CD14-positive monocyte (primary cell): ENCODE measurements around the gene GLCE. TPM values are rescaled to one million over a fixed set of nuclear protein-coding genes. Genes with fewer than 3 reads are reported as not detected.
"Not testable (repeated sequence)": the region's sequence is repeated elsewhere in the genome, so short reads cannot be mapped to it uniquely, and the experiment has no call there.

ENCODE experiments used
- DNase-seq, 3 donors: peaks; one replicate each; pipeline ENCODE4 v3.0.0-alpha.2; 2011 to 2022
- H2AFZ ChIP-seq: 2 replicates; pipeline ENCODE4 v1.6.0; 2012; ENCODE audit warnings: mild to moderate bottlenecking, low read depth, low read length, inconsistent platforms; ENCODE audit not compliant: insufficient read depth, poor library complexity, severe bottlenecking
- H3K27ac ChIP-seq, 2 donors: 1 replicate in 1 of 2; 2 replicates in 1 of 2; pipeline ENCODE4 v1.5.1; 2012 to 2013; ENCODE audit warnings: low read length in 2 of 2, control low read depth in 1 of 2, inconsistent platforms in 1 of 2, low read depth in 1 of 2, mild to moderate bottlenecking in 1 of 2
- H3K27me3 ChIP-seq, 2 donors: one replicate each; pipeline versions ENCODE4 v1.6.0 to v1.6.1; 2011 to 2013; ENCODE audit warnings: low read length in 2 of 2; ENCODE audit not compliant: control insufficient read depth in 2 of 2, insufficient read depth in 2 of 2
- H3K36me3 ChIP-seq, 2 donors: replicated peaks in 1 of 2; 1 replicate in 1 of 2; 2 replicates in 1 of 2; pipeline versions ENCODE4 v1.5.1 to v1.6.1; 2012 to 2013; ENCODE audit warnings: low read length in 2 of 2, control low read depth in 1 of 2, inconsistent platforms in 1 of 2, mild to moderate bottlenecking in 1 of 2; ENCODE audit not compliant: insufficient read depth in 2 of 2, control insufficient read depth in 1 of 2
- H3K4me1 ChIP-seq, 2 donors: 1 replicate in 1 of 2; 2 replicates in 1 of 2; pipeline versions ENCODE4 v1.5.1 to v1.6.1; 2012 to 2013; ENCODE audit warnings: low read length in 2 of 2, control low read depth in 1 of 2, inconsistent platforms in 1 of 2, mild to moderate bottlenecking in 1 of 2, moderate library complexity in 1 of 2; ENCODE audit not compliant: insufficient read depth in 2 of 2, control insufficient read depth in 1 of 2
- H3K4me2 ChIP-seq: replicated peaks from 2 replicates; pipeline ENCODE3; 2012; ENCODE audit warnings: low read length, moderate library complexity, mild to moderate bottlenecking; ENCODE audit not compliant: poor library complexity, severe bottlenecking; ENCODE audit errors: extremely low read depth
- H3K4me3 ChIP-seq, 3 experiments: fragments of 200-600 bp in 1 of 3; sonication (generic) in 1 of 3; replicated peaks in 1 of 3; 1 replicate in 2 of 3; 2 replicates in 1 of 3; pipeline ENCODE4 v1.5.1; 2011 to 2013; ENCODE audit warnings: low read length in 3 of 3, mild to moderate bottlenecking in 3 of 3, control low read depth in 2 of 3, low read depth in 2 of 3, inconsistent platforms in 1 of 3, moderate library complexity in 1 of 3
- H3K79me2 ChIP-seq: 2 replicates; pipeline ENCODE4 v1.6.0; 2012; ENCODE audit warnings: mild to moderate bottlenecking, control low read depth, inconsistent platforms, low read length, moderate library complexity; ENCODE audit not compliant: insufficient read depth
- H3K9ac ChIP-seq: 2 replicates; pipeline ENCODE4 v1.6.0; 2017; ENCODE audit warnings: low read length, mild to moderate bottlenecking; ENCODE audit not compliant: insufficient read depth, poor library complexity, severe bottlenecking
- H3K9me3 ChIP-seq, 2 donors: replicated peaks in 1 of 2; 1 replicate in 1 of 2; 2 replicates in 1 of 2; pipeline versions ENCODE4 v1.5.1 to v1.6.1; 2012 to 2013; ENCODE audit warnings: low read length in 2 of 2, control low read depth in 1 of 2; ENCODE audit not compliant: control insufficient read depth in 1 of 2, insufficient read depth in 1 of 2
- H4K20me1 ChIP-seq: 2 replicates; pipeline ENCODE4 v1.6.0; 2012; ENCODE audit warnings: mild to moderate bottlenecking, low read length, control low read depth, moderate library complexity; ENCODE audit not compliant: insufficient read depth
- H3K27ac Mint-ChIP-seq, 7 donors: one replicate each; pipeline ENCODE4 v1.8.0; 2020; ENCODE audit warnings: mild to moderate bottlenecking in 7 of 7, mixed read lengths in 7 of 7, moderate library complexity in 6 of 7, inconsistent platforms in 2 of 7
- H3K27me3 Mint-ChIP-seq, 3 donors: one replicate each; pipeline ENCODE4 v1.8.0; 2021 to 2022; ENCODE audit warnings: low read depth in 3 of 3, mild to moderate bottlenecking in 3 of 3, mixed read lengths in 3 of 3, moderate library complexity in 3 of 3, inconsistent platforms in 1 of 3
- H3K36me3 Mint-ChIP-seq, 2 donors: one replicate each; pipeline ENCODE4 v1.8.0; 2020; ENCODE audit warnings: mixed read lengths in 2 of 2, inconsistent platforms in 1 of 2, mild to moderate bottlenecking in 1 of 2
- H3K4me1 Mint-ChIP-seq: one replicate; pipeline ENCODE4 v1.8.0; 2020; ENCODE audit warnings: mild to moderate bottlenecking, mixed read lengths
- H3K4me3 Mint-ChIP-seq, 2 donors: one replicate each; pipeline ENCODE4 v1.8.0; 2020; ENCODE audit warnings: mild to moderate bottlenecking in 2 of 2, mixed read lengths in 2 of 2, moderate library complexity in 1 of 2
- H3K9me3 Mint-ChIP-seq, 7 donors: one replicate each; pipeline ENCODE4 v1.8.0; 2020 to 2022; ENCODE audit warnings: mixed read lengths in 7 of 7, mild to moderate bottlenecking in 6 of 7, moderate library complexity in 6 of 7, inconsistent platforms in 2 of 7
- WGBS: methylation state at CpG from one replicate; pipeline ENCODE4 v1.1.5; 2013; ENCODE audit warnings: missing lambda C conversion rate; ENCODE audit not compliant: insufficient coverage; 5-methylcytosine and 5-hydroxymethylcytosine counted together
- intact Hi-C, 2 donors: fragments of 100-400 bp; cut with micrococcal nuclease; formaldehyde crosslinking; loops; one replicate each; pipeline versions ENCODE4 v1.15.0 to v1.15.1; 2023
- polyA plus RNA-seq, 3 donors: library from polyadenylated mRNA; depleted of rRNA in 1 of 3; unstranded in 2 of 3; stranded (reverse) in 1 of 3; fragments of 300-500 nt in 2 of 3; fragments of >200 nt in 1 of 3; fragmentation: Illumina TruSeq in 2 of 3; gene quantifications; 1 replicate in 2 of 3; 2 replicates in 1 of 3; pipeline ENCODE4 v1.2.3, GENCODE V29; 2012 to 2021
- TF ChIP-seq, protein P1 (sequence below): fragments of 200-600 bp; IDR thresholded peaks from one replicate; pipeline ENCODE4 v1.8.0; 2022; ENCODE audit warnings: antibody characterized with exemption, mild to moderate bottlenecking

The GLCE gene
- polyA plus RNA-seq, 3 donors: 11.0 to 24.3 (median 24.0) TPM

DNA sequence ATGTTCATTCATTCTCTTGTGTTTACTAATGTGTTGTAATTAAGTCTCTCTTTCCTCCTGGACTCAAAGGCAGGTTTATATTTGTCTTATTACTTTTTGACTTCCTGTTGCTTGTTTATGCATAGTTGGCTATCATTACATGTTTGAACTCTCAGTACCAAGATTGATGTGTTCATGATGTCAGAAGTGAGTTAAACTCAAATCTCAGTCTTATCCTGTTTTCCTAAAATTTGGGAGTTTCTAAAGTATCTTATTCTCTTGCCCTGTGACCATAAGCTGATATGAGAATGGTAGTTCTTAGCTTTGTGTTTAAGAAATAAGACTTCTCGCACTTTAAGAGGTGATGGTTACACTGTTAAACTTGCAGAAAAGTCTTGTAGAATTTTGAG lies 5.2 kb downstream of the GLCE start:
- H2AFZ ChIP-seq: no peak overlapping the region
- H3K9ac ChIP-seq: no peak overlapping the region
- Mint-ChIP-seq H3K27ac (no peak overlapping the region), H3K36me3 (peaks cover 0 to 3% of the 10 kb centered on the region in 2 donors), H3K27me3 (peaks cover 4 to 15% (median 10%) of the 10 kb centered on the region in 3 donors), H3K9me3 (peaks cover 0 to 1% (median 0%) of the 10 kb centered on the region in 7 donors), H3K4me3 (no peak overlapping the region), H3K4me1 (peaks cover 37% of the 10 kb centered on the region)
- DNase-seq: no peak
- H3K4me2 ChIP-seq: no peak overlapping the region
- WGBS: no CpG with 5 or more reads among the region's 1 CpG
- H3K9me3 ChIP-seq: no peaks in the 10 kb centered on the region
- TF ChIP-seq, protein P1, sequence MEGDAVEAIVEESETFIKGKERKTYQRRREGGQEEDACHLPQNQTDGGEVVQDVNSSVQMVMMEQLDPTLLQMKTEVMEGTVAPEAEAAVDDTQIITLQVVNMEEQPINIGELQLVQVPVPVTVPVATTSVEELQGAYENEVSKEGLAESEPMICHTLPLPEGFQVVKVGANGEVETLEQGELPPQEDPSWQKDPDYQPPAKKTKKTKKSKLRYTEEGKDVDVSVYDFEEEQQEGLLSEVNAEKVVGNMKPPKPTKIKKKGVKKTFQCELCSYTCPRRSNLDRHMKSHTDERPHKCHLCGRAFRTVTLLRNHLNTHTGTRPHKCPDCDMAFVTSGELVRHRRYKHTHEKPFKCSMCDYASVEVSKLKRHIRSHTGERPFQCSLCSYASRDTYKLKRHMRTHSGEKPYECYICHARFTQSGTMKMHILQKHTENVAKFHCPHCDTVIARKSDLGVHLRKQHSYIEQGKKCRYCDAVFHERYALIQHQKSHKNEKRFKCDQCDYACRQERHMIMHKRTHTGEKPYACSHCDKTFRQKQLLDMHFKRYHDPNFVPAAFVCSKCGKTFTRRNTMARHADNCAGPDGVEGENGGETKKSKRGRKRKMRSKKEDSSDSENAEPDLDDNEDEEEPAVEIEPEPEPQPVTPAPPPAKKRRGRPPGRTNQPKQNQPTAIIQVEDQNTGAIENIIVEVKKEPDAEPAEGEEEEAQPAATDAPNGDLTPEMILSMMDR: no peak
- H3K79me2 ChIP-seq: peaks cover 55% of the 10 kb centered on the region
- peaks cover 27 to 30% of the 10 kb centered on the region in 2 donors for H3K4me1 ChIP-seq
- H3K27ac ChIP-seq: no peak overlapping the region
- H3K4me3 ChIP-seq: no peak overlapping the region
- H3K36me3 ChIP-seq: no peaks in the 10 kb centered on the region
- peaks cover 0 to 8% of the 10 kb centered on the region in 2 donors for H3K27me3 ChIP-seq
- H4K20me1 ChIP-seq: peaks cover 38% of the 10 kb centered on the region
- intact Hi-C loops: no loop called here

DNA sequence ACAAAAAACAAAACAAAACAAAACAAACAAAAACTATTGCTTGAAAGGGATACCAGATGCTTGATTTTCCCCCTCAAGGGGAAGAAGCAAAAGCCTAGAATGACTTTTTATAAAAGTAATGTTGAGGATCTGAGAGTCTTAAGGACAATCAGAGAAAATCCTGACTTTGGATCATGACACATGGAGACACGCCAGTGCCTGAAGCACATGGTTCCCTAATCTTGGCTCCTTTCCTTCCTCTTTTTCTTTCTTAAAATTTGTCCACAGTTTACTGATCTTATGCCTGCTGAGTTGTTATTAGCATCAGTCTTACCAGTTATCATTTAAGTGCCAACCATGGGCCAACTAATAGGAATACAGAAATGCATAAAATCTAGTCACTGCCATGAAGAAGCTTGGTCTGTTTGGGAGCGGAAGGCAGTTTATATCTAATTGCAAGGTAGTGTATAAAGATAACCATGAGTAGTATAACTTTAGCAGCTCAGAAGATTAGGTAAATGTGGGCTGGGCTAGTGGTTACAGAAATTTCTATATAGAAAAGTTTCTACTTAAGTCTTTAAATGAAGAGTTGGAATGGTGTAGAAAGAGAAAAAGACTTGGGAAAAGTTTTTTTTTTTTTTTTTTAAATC lies 6.9 kb downstream of the GLCE start:
- Mint-ChIP-seq H3K4me1 (peaks cover 24% of the 10 kb centered on the region), H3K36me3 (peaks cover 0 to 3% of the 10 kb centered on the region in 2 donors), H3K27me3 (peaks cover 0 to 2% (median 0%) of the 10 kb centered on the region in 3 donors), H3K9me3 (no peaks in the 10 kb centered on the region), H3K4me3 (no peak overlapping the region), H3K27ac (peak overlapping the region in 4 of 7 donors; percentile 9 to 76 (median 48))
- WGBS: no CpG with 5 or more reads among the region's 2 CpGs
- intact Hi-C loops: no loop called here
- Histone ChIP-seq H3K27ac (no peak overlapping the region), H3K79me2 (peaks cover 47% of the 10 kb centered on the region), H4K20me1 (peaks cover 29% of the 10 kb centered on the region), H3K36me3 (no peaks in the 10 kb centered on the region), H3K4me1 (peaks cover 19 to 21% of the 10 kb centered on the region in 2 donors), H3K27me3 (peaks cover 0 to 2% of the 10 kb centered on the region in 2 donors), H3K9ac (no peak overlapping the region), H3K4me3 (no peak overlapping the region), H3K9me3 (no peaks in the 10 kb centered on the region), H3K4me2 (no peak overlapping the region), H2AFZ (no peak overlapping the region)
- TF ChIP-seq, protein P1: no peak
- DNase-seq: peak; percentile 41 to 61 (median 53)

DNA sequence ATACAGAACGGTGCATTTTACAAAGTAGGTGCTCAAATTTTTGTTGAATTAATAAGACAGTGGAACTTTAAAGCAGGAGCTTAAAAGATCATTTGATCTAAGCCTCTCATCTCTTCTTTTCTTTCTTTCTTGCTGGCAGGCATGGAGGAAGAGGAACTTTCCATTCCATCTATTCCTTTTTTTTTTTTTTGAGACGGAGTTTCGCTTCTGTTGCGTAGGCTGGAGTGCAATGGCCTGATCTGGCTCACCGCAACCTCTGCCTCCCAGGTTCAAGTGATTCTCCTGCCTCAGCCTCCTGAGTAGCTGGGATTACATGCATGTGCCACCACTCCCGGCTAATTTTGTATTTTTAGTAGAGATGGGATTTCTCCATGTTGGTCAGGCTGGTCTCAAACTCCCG lies 7.9 kb downstream of the GLCE start:
- H3K9me3 ChIP-seq, H3K4me3 ChIP-seq, H3K27me3 ChIP-seq, H3K9me3 Mint-ChIP-seq, H3K27ac ChIP-seq, H3K36me3 Mint-ChIP-seq, H3K4me2 ChIP-seq, H3K36me3 ChIP-seq, H3K27me3 Mint-ChIP-seq, H2AFZ ChIP-seq, intact Hi-C loops, H3K9ac ChIP-seq: not testable (repeated sequence)
- peaks cover 28% of the 10 kb centered on the region for H4K20me1 ChIP-seq
- no CpG with 5 or more reads among the region's 7 CpGs for WGBS
- Mint-ChIP-seq H3K4me3 (peak overlapping the region in 1 of 2 donors; percentile 46), H3K4me1 (peaks cover 23% of the 10 kb centered on the region), H3K27ac (peak overlapping the region in 2 of 7 donors; percentile 9 to 24)
- peaks cover 19 to 21% of the 10 kb centered on the region in 2 donors for H3K4me1 ChIP-seq
- DNase-seq: peak in 1 of 3 donors; percentile 11
- H3K79me2 ChIP-seq: peaks cover 36% of the 10 kb centered on the region
